HG02588 (cell line): ENCODE data around the gene LIN7C.

ENCODE experiments used
- ATAC-seq: cut with Tn5 transposase; IDR thresholded peaks from one replicate; pipeline ENCODE4 v1.9.1; 2021; ENCODE audit warnings: mild to moderate bottlenecking, moderate library complexity; ENCODE audit not compliant: unreplicated experiment

The LIN7C gene

DNA sequence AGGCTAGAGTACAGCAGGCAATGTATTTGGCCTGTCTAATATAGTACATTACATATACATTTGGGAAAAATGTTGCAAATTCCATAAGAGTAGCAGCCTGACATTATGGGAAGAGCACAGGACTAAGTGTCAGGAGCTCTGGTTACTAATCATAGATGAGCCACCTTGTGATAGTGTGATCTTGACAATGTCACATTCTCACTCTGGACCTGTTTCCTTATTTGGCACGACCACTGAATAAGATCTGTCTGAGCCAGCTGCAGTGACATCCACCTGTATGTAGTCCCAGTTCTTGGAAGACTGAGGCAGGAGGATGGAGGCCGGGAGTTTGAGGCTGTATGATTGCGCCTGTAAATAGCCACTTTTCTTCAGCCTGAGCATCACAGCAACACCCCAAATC is 5.7 kb upstream of the LIN7C start:
- no peak for ATAC-seq

DNA sequence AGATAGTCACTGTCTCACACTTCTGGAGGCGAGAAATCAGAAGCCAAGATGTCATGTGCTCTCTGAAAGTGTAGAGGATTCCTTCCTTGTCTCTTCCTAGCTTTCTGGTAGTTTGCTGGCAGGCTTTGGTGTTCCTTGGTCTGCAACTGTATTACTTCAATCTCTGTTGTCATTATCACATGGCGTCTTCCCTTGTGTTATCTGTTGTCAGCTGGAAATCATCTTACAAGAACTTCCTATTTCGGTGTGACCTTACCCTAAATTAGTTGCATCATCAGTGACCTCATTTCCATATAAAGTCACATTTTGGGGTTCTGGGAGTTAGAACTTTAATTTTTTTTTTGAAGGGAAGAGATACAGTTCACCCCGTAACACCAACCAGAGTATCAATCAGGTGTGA is 3.3 kb upstream of the LIN7C start:
- no peak for ATAC-seq

DNA sequence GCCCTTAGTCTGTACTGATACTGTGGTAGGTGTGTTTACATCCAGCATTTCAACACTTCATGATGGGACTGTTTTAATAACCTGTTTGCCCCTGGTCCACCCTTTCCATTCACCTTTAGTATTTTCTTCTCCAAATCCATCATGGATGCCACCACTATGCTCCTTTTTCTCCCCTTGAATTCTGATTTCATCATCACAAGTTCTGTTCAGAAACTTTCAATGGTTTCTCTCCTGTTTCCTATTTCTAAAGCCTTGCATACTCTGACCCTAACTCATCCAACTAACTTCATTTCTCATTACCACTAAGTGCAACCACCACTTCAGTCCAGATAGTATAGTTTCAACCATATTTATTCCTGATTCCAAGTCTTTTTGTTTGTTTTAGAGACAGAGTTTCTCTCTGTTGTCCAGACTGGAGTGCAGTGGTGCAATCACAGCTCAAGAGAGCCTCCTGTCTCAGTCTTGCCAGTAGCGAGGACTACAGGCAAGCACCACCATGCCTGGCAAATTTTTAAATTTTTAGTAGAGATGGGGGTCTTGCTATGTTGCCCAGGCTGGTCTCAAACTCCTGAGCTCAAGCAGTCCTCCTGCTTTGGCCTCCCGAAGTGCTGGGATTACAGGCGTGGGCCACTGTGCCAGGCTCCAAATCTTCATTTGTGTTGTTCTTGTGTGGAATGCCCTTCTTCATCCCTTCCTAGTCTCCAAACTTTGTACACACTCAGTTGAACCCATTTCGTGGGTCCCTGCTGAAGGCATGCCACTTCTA is 1.2 kb upstream of the LIN7C start:
- ATAC-seq, result no peak

DNA sequence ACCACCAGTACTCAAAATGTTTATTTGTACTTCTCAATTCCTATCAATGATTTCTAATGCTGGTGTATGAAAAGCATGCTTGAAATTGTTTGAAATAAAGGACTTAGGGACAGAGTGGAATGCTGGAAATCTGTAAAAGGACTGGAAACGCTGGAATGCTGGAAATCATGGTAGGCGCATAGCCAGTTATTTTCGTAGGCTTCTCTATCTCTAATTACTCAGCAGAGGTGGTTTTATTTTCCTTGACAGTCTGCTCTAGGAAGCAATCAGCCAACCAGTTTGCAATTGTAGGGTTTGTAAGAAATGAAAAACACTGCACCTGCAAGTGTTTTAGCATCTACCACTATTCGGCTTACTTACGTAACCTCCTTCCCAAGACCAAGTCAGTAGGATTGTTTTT is 788 bp downstream of the LIN7C start:
- ATAC-seq, result peak; percentile 2

DNA sequence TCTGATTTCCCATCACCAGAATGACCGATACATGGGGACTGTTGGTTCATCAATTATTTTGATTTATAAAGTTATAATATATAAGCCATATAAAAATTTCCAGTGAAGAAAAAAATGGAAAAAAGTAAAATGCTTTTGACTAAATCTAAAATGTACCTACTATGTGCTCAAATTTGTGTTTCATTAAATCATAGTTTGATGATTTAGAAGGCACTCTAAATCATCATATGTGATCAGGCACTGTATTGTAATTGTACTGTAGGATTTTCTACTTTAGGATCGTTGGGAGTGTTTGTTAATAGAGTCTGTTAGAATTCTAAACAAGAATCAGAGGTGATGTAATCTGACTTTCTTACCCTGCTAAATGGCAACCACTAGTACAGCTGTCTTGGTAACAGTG is 2.4 kb downstream of the LIN7C start:
- ATAC-seq, result no peak

DNA sequence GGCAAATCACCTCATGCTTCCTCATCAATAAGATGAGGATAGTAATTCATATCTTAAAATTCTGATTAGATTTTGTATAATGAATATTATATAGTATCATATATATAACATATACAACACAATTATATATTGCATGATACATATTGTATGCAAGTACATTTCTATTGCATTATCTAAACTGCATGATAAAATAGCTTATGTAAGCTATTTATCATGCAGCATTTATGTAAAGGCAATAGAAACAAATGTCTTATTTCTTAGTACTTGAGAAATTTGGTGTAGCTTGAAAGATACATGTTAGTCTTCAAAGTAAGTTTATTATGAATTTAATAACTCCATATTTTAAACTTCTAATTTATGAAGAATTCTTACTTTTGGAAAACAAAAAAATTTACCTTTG is 5.5 kb downstream of the LIN7C start:
- no peak for ATAC-seq

DNA sequence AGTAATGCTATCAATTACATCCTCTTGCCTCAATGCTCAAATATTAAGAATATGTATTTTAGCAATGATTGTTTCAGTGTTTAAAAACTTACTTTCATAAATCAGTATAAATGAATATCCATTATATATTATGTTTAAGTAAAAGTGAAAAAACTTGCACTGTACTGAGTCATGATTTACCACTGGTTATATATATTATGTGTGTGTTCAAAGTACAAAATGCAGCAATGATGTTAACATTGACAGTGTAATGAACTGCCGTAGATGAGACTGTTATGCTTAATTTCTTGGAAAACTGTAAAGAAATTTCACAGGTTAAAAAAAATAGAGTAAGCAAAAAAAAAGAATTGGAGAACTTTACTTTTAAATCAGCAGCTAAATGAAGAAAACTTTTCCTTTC is 8.7 kb downstream of the LIN7C start:
- no peak for ATAC-seq

DNA sequence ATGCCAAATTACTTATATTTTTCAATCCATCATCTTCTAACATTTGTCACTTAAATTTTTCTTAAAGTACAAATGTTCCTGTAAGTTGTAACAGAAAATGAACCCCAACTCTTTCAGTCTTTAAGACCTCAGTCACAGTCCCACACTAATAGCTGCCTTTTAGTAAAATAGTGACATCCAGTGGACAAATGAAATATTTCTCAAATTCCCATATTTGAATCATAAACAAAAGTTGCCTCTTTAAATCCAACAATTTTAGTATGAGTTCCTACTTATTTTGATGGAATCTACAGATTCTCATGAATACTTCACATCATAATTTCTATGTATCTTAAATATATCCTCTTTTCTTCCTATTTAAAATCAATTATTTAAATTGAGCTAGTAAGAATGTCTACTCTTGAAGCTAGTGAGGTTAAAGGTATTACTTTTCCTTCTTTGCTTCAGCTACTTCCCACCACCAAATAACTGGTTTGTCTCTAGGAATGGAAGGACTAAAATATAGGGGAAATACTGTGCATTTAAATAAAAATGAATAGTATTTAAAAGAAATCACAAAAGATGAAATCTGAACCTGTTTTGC is 9.2 kb downstream of the LIN7C start:
- peak; percentile 74 for ATAC-seq

DNA sequence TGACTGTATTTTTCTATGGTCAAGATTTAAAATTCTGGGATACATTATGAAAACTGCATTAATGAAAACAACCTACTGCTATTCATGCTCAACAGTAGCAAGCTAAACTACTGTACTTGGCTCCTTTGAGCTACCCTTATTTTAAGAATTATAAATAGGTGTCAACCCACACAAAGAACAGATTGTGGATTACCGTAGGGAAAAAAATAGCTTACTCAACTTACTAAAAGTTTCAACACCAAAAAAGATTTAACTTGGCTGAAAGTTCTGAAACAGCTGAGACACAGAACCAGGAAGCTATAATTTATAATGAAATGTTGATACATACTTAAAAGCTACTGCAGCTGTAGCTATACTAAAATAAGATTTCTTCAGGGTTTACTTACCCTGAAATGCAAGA is 10.1 kb downstream of the LIN7C start:
- no peak for ATAC-seq

DNA sequence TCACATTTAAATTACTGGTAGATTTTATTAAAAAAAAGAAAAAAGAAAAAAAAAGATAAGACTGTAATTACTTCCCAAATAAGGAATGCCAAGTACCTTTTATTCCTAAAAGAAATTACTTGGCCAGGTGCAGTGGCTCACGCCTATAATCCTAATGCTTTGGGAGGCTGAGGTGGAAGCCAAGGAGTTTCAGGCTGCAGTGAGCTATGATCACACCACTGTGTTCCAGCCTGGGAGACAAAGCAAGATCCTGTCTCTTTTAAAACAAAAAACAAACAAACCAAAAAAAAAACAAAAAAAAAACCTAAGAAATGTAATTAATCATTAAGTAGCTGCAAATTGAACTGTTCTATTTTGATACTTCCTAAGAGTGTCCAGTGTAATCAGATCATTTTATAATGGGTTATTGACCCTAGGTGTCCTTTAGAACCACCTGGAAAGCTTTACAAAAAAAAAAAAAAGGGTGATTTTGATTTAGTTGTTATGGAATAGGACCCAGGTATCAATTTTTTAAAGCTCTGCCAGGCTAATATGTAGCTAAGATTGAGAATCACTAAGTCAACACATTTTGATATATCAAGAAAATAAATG is 10.8 kb downstream of the LIN7C start:
- ATAC-seq, result no peak

DNA sequence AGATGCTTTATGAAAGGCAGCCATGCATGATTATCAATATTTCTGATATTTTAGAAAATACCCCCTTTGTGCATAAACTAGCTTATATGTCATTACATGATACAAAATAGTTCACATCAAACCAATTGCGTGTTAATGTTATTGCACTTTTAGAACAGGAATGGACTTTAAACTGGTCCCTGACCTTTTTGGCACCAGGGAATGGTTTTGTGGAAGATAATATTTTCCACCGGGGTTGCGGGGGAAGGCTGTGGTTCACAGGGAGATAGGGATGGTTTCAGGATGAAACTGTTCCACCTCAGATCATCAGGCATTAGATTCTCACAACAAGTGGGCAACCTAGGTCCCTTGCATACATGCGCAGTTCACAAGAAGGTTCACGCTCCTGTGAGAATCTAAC is 17.5 kb downstream of the LIN7C start:
- no peak for ATAC-seq

DNA sequence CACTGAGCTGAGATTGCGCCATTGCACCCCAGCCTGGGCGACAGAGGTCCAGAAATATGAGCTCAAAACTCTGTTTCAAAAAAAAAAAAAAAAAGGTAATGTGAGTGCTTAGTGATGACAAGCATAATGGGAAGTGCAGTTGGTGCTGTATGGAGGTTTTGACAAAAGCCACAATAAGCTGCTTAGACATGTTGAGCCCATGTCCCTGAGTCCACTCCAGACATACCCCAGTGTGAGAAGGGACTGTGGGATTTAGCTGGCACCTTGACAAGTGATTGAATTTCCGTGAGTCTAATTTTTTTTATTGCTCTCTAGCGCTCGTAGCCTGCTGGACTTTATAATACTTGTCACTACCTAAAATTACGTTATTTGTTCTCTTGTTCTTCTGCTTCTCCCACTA is 18.9 kb downstream of the LIN7C start:
- ATAC-seq, result no peak

DNA sequence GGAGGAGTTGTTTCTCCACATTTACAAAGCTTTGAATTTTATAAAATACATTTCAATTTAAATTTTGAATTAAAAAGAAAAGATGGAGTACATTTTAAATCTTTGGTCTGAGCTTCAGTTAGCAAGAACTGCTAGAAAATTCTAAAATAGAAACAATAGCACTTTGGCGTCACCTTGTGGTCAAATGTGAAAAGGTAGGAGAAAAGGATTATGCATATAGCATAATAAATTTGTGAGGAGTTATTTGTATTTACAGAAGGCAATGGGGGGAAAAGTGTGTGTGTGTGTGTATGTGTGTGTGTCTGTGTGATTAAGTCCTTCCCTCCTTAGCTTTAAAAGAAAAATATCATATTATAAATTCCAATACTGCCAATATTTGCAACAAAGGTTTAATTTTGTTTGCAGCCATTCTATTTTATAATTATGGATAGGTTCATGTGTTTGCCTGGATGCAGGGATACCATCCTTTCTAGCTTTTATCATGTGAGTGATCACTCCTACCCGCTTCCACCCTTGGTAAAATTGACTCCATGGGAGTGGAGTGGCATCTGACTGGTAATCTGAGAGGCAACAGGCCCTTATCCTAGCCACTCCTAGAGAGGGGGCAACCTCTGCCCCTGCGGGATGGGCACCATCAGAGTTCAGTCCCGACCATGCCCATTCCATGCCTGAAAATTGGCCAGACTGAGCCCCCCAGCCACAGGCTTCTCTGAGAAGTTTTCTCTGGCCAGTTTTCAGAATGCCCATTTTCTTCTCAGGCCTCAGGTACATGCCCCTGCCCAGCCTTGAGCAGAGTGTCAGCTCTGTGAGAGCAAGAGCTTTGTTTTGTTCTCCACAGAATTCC is 20.4 kb downstream of the LIN7C start:
- ATAC-seq, result no peak

DNA sequence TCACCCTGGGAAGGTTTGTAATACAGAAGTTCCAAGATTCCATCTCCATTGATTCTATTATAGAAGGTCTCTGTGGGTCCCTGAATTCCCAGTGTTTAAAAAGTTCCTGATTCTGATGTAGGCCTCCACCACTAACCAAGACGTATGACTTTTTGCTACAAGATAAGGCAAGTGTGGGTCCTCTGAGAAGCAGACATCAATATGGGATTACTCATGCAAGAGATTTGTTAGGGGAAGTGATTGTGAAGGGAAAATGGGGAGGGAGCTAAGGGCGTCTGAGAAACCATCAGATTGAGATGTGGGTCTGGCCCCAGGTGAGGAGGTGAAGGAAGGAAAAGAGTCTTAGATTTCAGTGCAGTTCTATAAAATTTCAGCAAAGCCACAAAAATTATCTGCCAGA is 23.8 kb downstream of the LIN7C start:
- no peak for ATAC-seq

DNA sequence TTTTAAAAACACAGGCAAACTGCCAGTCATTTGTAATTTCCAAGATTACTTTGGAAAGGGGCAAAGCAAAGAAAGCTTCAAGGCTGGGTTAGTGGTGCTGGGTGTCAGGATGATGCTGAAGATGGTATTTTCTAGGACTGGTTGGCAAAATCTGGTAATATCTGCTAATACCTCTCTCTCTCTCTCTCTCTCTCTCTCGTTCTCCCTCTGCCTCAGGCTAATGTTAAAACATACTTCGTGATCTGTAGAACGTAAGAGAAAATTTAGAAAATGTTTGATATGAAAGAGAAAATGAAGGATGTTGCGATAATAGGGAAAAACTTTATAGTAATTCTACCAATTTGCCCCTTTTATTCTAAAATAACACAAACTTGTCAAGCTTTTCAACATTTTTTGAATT is 24.6 kb downstream of the LIN7C start:
- no peak for ATAC-seq

DNA sequence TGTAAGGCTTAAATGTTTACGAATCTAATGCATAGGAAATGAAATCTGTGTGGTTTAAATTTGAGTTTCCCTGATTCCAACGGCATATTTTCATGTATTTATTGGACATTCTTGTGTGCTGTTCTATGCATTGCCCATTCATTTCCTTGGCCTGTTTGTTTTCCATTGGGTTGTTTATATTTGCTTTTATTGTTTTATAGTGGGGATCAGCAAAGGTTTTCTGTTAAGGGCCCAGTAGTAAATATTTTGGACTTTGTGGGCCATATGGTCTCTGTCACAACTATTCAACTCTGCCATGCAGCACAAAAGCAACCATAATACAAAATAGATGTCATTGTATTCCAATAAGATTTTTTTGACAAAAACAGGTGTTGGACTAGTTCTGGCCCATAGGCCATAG is 28.7 kb downstream of the LIN7C start:
- no peak for ATAC-seq

DNA sequence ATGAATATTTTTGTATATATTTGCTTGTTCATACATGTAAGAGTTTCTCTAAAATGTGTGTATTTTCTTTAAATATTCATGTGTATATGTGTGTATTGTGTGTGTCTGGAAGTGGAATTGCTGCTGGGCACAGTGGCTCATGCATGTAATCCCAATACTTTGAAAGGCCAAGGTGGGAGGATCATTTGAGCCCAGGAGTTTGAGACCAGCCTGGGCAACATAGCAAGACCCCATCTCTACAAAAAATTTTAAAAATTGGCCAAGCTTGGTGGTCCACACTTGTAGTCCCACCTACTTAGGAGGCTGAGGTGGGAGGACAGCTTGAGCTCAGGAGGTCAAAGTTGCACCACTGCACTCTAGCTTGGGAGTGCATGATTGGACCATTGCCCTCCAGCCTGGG is 29.3 kb downstream of the LIN7C start:
- ATAC-seq, result no peak

DNA sequence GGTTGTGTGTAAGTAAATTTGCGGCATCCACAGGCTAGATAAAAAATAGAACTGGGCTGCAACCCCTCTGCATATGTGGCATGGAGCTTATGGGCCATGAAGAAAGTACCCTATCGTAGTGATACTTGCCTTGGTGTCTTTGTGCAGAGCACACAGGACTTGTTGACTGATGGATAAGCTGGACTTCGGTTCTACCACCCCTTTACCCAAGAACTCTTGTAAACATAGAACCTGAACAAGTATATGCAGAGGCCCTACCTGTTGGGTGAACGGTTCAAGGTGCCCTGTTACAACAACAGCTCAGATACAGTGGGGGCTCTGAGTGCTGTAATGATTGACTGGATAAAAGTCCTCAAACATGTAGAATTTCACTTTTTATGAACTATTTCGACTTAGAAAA is 30.9 kb downstream of the LIN7C start:
- no peak for ATAC-seq

DNA sequence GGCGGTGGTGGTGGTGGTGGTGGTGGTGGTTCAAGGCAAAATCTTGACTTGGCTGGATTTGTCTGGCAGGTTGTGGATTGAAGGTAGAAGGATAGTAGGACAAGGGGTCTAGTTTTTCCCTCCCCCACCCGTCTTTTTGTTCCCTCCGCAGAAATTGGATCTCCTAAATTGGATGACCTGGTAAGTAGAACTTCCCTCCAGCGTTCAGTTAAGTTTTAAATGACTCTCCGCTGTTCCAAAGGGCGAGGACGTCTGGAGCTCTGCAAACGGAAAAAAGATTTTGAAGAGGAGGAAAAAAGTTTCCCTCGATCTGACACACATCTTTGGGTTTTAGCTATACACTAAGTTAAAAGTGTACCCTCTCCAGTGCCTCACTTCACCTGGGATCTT is 33.6 kb downstream of the LIN7C start:
- ATAC-seq, result no peak

DNA sequence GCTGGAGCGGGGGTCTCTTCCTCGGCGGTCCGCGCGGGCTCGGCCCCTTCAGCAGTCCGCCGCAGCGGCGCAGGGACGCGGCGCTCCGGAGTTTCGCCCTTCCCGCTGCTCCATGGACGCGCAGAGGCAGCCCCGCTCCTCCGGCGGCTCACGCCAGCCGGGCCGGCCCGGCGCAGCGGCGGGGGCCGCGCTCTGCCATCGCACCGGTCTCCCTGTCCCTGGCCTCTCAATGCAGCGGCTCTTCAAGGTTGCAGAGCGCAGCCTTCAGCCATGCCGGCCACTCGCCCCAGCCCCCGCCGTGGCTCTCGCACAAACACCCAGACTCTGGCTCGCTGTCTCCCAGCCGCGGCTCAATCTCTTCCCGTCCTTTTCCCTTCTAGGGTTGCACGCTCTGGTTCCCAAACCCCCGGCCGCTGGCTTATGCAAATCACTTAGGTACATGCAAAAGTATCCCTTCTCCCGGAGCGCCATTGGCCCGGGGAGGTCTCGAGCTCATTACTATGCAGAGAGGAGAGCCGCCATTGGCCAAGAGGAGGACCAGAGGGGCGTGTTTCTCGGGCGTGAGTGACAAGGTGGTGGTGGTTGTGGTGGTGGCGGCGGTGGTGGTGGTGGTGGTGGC is 34.1 kb downstream of the LIN7C start, which contains the start of gene LGR4:
Gene LGR4 (minus strand): TSS at position 393 of the 619 bp plus-strand sequence. CDS start 488 bp downstream, outside the sequence.
- peak; percentile 81 for ATAC-seq
